HG02571 (cell line): ENCODE measurements around the gene MICAL2.

Experiments used
- ATAC-seq: cut with Tn5 transposase; IDR thresholded peaks from one replicate; pipeline ENCODE4 v1.9.1; 2021; ENCODE audit warnings: mild to moderate bottlenecking, moderate library complexity; ENCODE audit not compliant: unreplicated experiment

The MICAL2 gene

DNA sequence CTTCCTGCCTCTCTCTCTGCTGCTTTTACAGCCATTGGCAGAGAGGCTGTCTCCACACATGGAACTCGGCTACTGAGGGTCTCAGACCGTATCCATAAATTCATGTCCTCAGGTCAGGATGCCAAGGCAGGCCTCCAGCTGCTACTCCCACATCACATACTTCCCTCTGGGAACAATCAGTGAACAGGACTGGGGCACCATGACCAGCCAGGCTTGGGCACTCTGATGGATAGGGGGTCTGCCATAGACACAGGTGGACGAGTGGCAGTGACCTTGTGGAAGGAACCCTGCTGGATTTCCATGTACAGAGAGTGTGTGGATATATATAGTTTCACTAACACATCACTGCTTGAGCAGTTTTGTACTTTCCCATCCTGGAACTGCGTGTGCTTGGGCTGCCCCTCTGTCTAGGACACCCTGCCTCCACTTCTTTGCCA is 169.3 kb downstream of the MICAL2 start:
- ATAC-seq = no peak

DNA sequence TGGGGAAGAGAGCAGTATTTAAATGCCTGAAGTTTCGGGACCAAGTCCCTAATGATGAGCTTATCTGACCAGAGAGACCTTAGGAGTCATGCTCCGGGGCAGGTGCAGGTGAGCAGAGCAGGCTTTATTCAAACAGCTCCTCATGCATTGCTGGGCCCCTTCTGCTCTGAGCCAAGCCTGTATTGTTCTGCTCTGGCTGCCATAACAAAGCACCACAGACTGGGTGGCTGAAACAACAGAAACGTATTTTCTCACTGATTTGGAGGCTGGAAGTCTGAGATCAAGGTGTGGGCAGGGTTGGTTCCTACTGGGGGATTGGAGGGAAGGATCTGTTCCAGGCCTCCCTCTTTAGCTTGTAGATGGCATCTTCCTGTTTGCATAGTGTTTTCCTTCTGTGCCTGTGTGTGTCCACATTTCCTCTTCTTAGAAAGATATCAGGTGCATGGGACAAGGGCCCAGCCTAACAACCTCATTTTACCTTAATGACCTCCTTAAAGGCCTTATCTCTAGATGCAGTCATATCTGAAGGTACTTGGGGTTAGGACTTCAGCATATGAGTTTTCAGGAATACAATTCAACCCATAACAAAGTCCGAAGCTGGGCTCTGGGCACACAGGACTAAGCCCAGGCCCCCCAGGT is 169.9 kb downstream of the MICAL2 start:
- no peak for ATAC-seq

DNA sequence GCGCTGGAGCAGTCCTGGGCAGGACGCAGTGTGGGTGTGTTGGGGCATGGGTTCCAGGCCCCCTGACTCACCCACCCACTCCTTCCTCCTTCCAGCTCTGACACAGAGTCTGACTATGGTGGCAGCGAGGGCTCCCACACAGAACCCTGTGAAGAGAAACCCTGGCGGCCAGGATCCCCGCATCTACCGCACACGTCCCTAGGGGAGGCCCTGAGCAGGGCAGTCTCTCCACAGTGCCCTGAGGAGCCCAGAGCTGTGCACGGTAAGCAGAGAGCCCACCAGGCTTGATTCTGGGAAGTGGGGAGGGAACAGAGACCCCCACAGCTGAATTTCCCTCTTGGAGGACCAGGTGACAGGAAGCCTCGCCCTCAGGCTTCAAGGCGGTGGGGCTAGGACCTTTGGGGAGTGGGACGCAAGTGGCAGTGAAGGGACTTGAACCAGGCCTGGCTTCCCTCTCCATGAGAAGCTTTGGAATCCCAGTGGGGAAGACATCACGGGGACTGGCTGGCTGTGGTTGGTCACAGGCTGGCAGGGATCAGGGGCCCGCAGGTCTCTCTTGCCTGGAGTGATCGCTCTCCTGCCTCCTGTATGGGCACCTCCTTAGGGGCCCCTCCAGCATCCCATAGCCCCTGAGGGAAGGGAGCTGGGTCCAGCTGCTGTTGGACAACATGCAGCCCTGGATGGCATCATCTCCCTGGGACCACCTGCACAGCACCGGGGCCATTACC is 170.6 kb downstream of the MICAL2 start:
- ATAC-seq = no peak

DNA sequence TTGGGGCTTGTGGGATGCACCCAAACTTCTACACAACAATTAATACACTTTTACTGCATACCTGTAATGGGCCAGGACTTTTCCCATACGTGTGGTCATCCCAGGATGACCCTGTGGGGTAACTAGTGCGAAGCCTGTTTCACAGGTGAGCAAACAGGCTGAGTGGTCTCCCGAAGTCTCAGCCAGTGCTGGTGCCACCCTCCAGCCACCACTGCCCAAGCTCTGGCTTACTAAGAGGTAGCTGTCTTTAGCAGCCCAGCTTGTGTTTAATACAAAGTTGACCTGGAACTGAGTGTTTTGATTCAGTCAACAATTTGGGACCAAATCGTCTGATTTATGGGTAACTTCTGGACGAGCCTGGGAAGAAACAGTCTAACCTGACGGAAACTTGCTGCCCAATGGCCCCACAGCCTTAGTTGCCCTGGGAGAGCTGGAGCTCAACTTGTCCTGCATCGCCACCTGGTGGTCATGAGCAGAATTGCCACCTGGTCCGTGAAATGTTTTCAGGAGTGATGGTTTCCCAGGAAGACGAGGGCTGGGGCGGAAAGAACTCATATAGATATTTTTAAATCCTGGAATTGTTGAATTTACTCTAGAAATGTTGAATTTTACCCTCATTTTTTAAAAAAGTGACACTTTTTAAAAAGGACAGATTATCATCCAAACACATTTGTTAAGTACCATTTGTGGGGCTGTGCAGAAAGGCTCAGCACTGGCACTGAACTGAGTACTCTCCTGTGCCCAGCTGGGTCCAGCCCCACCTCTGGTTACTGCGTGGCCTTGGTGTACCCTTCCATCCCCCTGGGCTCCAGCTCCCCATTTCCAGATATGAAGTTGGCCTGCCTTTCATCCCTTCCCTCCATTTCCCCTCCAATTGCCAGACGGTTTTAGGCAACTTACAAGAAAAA is 171.4 kb downstream of the MICAL2 start:
- no peak for ATAC-seq

DNA sequence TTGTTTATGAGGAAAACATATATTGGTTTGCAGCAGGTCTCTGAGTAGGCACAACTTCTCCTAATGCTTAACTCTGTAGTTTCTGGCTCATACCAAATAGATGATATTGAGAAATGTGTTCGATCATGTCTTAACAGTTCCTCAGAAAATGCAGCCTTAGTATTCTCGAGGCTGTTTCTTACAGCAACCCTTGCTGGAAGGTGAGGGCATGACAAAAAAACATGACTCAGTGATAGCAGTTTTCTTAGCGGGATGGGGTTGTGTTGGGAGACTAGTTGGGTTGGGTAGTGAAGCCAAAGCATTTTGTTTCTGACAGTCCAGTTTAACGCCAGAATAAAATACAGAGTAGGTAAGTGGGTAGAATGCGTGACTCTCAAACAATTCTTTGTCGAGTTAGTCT is 172.3 kb downstream of the MICAL2 start:
- no peak for ATAC-seq

DNA sequence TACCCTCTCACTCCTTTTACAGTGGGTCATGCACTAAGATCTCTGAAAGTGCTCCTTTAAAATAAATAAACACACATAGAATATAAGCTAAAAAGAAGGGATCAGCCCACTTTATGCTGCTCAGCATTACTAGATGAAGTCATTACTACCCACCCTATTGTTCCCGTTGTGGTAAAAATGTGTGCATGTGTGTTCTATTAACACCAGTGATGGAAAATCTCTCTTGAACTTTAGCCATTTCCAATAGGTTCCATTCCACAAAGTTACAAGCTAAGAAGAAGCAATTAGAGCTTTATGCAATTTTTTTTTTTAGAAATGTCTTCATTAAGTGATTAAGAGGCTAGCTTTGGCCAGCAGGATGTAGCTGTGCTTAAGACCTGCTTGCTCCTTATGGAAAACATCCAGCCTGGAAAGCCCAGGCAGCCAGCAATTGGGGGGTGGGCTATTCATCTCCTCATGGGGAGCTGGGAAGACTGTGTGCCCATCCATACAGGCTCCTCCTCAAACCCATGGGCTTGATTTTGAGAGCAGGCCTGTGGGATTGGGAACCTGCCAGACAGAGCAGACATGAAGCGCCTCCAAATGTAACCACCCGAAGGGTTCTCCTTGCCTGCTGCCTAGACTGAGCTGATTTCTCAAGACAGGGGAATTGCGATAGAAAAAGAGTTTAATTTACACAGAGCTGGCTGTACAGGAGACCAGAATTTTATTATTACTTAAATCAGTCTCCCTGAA is 174.1 kb downstream of the MICAL2 start:
- ATAC-seq = no peak

DNA sequence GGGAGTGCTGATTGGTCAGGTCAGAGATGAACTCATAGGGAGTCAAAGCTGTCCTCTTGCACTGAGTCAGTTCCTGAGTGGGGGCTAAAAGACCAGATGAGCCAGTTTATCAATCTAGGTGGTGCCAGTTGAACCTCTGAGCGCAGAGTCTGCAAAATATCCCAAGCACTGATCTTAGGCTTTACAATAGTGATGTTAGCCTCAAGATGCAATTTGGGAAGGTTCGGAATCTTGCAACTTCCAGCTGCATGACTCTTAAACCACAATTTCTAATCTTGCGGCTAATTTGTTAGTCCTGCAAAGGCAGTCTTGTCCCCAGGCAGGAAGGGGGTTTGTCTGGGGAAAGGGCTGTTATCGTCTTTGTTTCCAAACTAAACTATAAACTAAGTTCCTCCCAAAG is 174.7 kb downstream of the MICAL2 start:
- ATAC-seq = no peak

DNA sequence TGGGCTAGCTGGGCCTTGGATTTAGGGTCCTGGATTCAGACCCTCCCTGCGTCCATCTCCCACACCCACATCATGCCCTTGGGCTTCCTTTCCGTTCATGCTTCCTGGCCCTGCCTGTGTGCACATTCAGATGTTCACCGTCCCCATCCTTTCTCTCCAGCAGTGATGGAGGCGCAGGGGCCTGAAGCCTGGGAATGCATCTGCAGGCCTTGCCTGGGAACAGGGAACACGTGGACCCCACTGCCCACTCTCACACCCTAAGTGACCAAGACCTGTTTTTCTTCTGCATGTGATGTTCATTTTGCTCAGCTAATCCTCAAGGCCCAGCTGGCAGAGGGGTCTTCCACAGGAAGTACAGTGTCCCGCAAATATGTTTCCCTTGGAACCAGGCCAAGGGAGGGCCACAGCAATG is 175.4 kb downstream of the MICAL2 start:
- ATAC-seq = no peak

DNA sequence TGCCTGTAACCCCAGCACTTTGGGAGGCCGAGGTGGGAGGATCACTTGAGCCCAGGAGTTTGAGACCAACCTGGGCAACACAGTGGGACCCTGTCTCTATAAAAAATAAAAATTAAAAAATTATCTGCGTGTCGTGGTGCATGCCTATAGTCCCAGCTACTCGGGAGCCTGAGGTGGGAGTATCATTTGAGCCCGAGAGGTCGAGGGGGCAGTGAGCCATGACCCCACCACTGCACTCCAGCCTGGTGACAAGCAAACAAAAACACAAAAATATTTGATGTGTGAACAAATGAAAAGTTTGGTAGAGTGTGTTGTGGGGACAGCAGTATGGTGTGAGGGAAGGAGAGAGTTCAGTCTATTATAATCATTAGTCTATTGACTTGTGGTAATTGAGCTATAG is 176.2 kb downstream of the MICAL2 start:
- no peak for ATAC-seq

DNA sequence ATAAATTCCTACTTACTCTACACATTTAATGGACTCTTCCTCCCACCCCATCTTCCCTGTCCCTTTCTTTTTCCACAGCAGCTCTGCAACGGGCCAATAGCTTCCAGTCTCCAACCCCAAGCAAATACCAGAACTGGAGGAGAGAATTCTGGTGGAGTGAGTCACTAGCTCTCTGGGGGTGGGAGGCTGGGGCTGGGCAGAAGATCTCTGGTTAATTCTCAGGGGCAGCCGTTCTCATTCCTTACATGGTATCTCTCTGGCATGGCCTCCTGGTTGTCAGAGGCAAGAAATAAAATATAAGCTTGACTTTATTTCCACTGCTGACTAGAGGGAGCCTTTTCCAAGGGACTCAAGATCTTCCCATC is 176.6 kb downstream of the MICAL2 start:
- no peak for ATAC-seq

DNA sequence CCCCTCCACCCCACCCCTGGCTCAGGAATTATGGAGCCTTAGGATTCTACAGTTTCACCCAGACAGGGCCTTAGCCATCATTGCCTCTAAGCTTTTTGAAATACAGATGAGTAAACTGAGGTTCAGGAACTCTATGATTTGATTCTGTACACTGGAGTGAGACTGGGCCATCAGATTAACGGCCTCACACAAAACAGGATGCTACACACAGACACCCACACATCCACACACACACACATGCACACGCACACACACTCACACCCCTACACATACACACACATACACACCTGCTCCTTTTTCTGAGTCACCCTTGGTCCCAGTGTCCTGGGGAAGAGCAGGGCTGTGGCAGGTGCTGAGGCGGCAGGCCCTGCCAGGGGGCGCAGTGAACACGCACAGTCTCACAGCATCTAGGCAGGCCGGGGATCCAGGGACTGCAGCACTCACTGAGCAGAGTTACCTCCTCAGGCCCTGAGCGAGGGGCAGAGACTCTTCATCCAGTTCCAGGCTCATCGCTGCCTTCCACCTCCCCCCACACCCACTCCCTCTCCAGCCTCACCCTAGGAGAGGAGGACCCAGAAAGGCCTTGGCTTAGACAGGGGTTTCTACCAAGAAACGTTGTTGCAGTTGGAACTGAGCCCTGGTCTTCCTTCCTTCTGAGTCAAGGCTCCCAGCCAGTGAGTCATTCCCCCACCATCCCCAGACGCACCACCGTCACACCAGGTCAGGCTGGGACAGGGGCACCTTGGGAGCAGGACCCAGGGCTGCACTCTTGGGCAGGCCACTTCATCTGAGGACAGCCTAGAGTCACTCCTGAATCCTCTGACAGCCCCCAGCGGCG is 177.2 kb downstream of the MICAL2 start:
- ATAC-seq = no peak

DNA sequence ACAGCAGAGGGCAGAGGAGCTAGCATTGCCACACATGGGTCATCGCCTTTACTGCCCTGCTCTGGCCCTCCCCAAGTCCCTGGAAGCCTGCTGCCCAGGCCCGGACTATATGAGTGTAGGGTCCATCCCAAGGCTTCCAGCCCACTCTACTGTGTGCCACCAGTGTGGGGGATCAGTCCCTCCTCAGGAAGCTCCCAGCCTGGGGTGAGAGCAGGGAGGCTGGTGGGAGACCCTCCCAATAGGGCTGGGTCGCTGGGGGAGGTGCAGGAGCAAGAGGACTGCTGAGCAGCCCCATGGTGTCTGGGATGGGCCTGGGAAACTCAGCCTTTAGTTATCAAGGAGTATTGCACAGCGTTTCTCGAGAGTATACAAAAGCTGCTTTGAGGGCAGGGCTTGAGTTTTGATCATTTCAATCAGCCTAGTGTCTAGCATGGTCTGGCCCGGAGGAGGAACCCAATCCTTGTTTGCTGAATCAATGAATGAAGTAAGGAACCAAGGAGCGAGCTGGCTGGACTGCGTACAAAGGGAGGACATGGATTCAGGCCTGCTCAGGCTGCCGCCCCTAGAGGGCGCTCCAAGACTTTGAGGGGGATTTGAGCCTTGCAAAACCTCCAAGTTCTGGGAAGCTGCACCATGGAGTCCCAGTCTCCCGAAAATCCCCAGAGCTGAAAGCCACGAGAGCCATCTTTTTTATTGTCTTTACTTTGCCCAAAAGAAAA is 178.0 kb downstream of the MICAL2 start:
- ATAC-seq = no peak

DNA sequence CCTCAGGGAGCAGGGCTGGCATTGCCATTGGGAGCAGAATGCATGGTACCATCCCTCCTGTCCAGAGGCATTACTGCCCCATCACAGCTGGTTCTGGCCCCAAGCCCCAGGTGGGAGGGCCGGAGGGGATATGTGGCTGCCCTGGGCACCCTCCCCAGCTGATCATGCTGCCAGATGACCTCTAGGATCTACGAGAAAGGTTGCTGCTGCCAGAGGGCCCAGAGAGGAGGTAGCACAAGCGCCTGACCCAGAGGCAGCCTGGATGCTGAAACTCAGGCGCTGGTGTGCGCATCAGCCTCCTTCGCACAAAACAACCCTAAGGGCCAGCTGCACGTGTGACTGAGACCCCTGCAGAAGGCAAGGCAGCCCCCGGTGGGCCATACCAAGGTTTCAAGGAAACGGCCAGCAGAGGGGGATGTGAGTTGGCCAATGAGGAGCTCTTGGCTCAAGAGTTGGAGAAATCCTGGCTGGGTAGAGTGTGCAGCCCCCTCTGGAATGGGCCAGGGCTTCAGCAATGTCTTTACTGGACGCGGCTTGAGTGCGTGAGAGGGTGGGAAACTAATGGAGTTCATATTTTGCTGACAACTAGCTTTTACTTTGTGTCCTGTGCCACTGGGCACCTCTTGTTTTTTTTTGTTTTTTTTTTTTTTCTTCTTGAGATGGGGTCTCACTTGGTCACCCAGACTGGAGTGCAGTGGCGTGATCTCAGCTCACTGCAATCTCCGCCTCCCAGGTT is 178.7 kb downstream of the MICAL2 start:
- no peak for ATAC-seq

DNA sequence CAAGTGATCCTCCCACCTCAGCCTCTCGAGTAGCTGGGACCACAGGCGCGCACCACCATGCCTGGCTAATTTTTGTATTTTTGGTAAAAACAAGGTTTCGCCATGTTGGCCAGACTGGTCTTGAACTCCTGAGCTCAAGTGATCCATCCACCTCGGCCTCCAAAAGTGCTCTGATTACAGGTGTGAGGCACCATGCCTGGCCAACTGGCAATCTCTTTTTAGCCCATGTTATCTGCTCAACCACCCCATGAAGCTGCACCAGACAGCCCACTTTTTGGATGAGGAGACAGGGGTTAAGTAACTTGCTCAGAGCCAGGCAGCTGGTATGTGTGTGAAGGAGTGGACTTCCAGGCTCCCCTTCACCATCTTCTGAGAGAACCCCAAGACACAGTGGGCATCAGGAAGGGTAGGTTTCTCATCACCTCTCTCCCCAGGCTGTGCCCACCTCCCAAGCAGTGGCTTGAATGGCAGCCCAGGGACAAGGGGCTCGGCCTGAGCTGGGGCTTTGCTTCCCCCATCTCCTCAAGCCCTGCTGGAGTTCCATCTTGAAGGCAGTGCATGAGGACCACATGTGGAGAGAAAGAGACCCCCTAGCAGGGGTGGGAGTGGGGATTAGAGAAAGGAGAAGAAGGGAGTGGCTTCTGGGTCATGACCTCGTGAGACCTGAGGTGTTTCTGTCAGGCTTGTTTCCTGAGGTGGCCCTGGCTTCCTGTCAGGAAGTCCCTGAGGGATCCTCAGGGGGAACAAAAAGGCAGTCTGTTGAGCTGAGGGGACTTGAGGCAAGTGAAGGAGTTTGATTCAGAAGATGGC is 179.5 kb downstream of the MICAL2 start:
- ATAC-seq = no peak

DNA sequence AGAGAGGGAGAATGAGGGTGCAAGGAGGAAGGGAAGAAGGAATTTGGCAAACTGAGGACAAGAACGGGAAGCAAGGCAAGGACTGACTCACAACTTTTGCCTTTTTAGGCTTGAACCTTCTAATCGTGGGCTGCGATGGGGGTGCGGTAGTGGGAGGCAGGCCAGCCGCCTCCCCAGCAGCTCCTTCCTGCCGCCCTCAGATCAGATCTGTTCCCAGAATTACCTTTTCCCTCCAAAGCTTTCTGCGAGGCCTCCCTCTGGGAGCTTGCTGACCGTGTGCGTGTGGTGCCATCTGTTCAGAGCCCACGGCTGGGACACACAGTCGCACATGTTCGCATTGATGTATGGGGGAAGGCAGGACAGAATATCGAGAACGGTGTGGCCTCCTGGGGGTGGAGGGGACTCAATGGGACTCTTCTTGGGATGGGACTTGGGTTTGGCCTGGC is 180.1 kb downstream of the MICAL2 start:
- ATAC-seq = no peak

DNA sequence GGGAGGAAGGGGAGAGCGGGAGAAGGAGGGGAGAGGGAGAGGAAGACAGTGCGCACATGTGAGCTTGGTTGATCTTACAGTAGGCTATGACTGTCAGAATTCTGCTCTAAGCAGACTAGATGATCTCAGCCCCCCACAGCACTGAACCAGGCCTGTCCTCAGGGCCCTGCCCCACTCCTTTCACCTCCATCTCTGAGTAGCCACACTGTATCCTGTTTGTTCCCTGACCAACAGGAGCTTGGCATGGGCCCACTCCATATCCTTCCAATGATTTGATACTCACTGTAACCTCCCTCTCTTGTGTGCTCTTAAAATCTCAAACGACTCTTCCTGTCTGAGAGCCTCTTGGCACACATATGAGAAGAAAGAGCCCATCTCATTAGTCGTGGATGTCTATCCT is 180.9 kb downstream of the MICAL2 start:
- no peak for ATAC-seq

DNA sequence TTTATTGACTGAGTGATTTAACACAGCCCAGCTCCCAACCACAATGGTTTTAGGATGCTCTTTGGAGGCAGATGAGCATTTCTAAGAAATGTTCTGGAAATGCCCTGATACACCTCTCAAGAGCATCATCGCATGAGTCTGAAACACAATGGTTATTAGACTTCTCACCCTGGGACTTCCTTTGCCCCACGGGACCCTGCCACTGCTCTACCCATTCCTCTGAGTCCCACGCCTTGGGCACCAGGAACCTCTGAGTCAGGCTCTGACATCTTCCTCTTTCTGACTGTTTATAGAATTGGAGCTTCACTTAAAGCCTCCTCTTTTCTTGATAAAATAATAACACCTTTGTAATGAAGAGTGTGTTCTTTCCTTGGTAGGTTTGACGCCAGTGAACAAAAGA is 181.4 kb downstream of the MICAL2 start:
- no peak for ATAC-seq

DNA sequence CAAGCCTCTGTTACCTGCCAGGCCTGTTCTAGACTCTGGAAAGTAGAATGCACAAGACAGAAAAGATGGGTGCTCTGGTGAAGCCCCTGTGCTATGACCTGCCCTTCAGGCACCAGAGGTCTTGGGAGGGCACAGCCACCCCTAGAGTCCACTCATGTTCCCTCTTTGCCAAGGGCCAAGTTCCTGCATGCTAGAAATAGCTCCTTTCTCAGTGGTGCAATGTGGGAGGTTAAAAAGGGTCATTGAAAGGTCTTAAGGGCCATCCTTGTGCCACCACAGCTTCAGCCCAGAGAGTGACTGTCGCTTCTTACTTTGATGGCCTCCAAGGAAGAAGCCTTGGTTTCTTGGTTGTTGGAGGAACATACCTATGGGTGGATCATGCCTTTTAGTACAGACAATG is 182.4 kb downstream of the MICAL2 start:
- no peak for ATAC-seq
